Inferior parietal cortex (tissue), 1 donor: ENCODE results near the gene THSD4.
"Not testable (repeated sequence)": the region's sequence is repeated elsewhere in the genome, so short reads cannot be mapped to it uniquely, and the experiment has no call there.

Source experiments
- DNase-seq: peaks from one replicate; pipeline ENCODE4 v3.0.0-alpha.2; 2016; ENCODE audit errors: extremely low spot score

The THSD4 gene

GRCh38 chr15:71259866-71260265 is 144.6 kb downstream of the THSD4 start:
- DNase-seq: no peak

DNA sequence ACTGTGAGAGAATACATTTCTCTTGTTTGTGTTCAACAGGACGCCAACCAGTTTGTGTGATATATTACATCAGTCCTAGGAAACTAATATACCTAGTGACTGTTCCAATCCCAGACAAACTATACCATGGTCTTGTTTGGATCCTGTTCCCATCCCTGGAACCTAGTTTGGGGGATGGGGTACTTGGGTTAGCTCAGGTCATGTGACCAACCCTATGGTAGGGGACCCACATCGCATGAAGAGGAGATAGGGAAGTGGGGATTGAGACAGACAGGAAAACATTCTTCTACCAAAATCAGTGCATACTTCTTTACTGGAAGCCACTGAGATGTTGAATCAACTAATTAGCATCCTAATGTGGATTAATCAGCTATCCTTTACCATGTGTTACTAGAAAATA is 146.1 kb downstream of the THSD4 start:
- DNase-seq: no peak

- DNase-seq: no peak
These were observed 146.6 kb downstream of the THSD4 start for GRCh38 chr15:71261909-71262308.

- DNase-seq: no peak
These were observed 147.3 kb downstream of the THSD4 start for GRCh38 chr15:71262599-71262998.

DNA sequence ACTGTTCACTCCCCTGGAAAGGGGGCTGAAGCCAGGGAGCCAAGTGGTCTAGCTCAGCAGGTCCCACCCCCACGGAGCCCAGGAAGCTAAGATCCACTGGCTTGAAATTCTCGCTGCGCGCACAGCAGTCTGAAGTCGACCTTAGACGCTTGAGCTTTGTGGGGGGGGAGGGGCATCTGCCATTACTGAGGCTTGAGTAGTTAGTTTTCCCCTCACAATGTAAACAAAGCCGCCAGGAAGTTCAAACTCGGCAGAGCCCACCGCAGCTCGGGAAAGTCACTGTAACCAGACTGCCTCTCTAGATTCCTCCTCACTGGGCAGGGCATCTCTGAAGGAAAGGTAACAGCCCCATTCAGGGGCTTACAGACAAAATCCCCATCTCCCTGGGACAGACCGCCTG is 150.3 kb downstream of the THSD4 start:
- DNase-seq: not testable (repeated sequence)

DNA sequence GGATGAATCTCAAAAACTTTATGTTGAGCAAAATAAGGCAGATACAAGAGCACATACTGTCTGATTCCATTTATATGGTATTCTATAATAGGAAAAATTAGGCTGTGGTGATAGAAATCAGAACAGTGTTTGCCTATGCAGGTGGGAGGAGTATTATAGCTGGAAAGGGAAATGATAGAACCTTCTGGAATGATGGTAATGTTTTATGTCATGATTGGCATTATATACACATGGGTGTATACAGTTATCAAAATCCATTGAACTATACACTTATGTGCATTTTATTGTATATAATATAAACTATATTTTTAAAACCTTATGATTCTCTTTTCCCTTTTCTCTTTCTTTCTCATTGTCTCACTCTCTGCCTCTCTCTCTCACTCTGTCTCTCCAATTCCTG is 156.1 kb downstream of the THSD4 start:
- no peak for DNase-seq

DNA sequence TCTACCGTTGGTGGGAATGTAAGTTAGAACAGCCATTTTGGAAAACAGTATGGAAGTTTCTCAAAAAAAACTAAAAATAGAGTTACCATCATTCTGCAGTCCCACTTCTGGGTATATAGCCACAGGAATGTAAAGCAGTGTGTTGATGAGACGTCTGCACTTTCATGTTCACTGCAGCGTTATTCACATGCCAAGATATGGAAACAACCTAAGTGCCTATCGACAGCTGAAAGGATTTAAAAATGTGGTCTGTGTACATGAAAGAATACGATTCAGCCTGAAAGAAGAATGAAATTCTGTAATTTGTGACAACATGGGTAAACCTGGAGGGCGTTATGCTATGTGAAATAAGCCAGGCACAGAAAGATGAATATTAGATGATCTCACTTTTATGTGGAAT is 157.7 kb downstream of the THSD4 start:
- DNase-seq: no peak

- DNase-seq: no peak
These were observed 158.6 kb downstream of the THSD4 start for GRCh38 chr15:71273731-71274447.

DNA sequence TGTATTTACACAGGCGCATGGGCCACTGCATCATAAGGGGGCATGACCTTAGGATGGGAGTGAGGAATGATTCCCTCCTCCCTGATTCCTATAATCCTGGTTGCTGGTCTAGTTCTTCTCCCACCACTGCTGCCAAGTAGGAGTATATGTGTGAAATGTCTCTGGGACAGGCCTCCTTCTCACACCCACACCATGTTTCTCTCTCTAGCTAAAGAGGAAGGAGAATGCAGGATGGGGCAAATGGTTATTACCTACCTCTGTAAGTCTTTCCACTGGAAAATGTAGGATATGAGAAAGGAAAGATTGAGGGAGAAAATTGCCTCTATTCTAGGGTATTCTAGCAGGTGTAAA is 159.2 kb downstream of the THSD4 start:
- no peak for DNase-seq

- no peak for DNase-seq
These were observed 159.8 kb downstream of the THSD4 start for GRCh38 chr15:71275098-71275497.

- DNase-seq: no peak
These were observed 160.5 kb downstream of the THSD4 start for GRCh38 chr15:71275566-71276335.

DNA sequence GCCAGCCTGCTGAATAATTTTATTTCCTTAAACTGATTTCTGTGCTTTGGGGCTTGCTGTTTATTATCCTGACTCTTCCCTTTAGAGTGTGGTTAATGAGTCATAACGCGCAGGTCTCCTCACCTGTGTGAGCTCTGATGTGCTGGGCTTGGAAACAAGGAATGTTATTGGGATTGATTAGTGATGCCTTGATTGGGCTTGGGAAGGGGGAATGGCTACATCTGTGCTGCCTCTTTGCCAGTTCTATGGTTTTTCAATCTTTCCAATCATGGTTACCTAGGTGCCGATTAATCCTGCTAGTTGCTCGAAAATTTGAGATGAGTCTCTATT is 161.0 kb downstream of the THSD4 start:
- DNase-seq: no peak

DNA sequence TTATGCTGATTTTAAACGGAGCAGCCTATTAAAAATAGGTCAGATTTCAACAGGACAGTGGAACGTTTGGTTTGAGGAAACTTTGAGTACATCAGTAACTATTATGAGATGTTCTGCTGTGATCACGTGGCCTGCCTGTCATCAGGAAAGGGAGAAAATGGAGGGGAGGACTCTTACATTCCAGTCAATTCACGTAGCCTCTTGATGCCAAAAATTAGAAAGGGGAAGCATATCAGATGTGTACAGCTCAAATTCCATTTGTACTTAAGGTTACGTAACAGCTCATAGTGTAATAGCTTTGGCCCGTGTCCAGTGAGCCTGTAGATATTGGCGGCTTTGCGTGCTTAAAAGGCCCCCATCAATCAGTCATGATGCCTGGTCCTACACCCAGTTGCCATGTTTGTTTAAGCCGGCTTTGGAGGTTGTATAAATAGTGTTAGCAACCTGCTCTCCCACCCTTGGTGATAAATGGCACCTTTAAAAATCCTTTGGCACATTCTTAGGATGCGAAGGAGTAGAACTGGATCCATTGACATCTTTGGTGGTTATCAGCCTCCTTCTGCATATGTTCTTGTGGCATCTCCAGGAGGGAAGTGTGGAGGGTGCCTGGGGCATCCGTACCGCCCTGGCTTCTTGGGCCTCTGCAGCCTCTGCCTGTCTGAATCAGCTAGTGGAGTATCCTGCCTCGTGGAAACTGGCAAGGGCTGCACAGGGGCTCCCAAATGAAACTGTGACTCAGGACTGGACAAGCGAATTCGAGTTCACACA is 163.9 kb downstream of the THSD4 start:
- DNase-seq: no peak

DNA sequence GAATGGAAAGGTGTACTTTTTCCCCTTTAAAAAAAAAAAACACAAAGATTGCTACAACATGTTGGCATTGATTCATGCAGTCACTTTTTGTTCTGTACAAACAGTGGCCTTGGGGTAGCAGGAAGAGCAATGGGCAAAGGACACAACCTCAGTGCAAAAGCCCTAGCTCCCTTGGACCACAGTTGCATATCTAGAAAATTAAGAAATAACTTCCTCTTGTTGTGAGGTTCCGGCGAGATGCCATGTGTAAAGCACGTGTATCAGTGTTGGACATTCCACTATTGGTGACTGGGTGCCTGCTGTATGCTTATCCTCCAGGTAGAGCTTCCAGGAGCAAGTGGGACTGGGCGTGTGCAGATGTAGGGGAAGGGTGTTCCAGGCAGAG is 164.5 kb downstream of the THSD4 start:
- DNase-seq: no peak

GRCh38 chr15:71280206-71280605 is 164.9 kb downstream of the THSD4 start:
- DNase-seq: no peak

DNA sequence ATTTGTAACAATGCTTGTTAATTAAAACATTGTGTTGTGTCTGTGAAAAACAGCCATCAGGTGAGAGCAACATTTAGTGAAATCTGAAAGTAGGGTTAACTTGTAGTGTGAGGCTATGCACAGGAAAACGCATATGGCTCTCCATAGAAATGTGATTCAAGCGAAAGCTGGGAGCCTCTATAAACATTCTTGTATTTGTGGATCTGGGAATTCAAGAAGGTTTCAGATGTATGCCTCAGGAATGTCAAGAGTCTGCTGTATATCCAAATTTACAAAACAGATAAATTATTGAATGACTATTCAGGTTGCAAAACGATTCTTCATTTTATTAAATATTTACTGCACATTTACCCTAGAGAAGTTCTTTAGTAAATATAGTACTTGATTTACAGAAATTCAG is 166.0 kb downstream of the THSD4 start:
- no peak for DNase-seq

DNA sequence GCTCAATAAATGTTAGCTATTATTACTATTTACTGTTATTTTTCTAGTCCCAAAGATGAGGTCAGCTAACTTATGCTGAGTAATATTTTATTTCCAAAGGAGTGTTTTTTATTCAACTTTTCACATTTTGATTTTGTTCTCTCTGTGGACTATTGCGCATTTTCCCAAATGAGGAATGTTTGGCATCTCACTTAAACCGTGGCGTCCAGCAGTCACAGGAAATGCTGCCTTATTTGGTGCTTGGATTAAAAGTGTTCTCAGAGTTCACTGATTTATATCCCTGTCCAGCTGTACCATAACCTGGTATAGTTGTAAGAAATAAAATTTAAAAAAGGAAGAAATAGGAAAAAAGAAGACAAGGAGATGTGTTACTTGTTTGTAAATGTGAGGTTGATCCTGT is 166.8 kb downstream of the THSD4 start:
- no peak for DNase-seq

- DNase-seq: no peak
These were observed 173.2 kb downstream of the THSD4 start for GRCh38 chr15:71288348-71288955.

DNA sequence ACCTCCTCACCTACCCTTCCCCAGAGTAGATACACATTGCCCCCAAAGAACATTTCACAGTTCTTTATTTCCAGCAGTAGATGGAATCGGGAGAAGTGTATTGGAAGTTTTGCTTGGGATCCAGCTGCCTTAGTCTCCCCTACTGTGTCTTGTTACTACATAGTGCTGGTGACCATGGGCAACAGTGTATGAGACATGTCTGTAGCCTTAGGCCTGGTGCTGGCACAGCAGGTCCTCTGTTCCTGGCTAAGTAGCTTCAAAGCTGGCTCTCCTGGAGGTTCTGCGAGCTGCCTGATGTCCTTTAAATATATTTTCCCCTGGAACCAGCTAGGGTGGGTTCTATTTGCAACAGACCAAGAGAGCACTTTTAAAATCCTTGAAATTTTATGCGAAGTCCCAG is 174.7 kb downstream of the THSD4 start:
- no peak for DNase-seq

- no peak for DNase-seq
These were observed 175.8 kb downstream of the THSD4 start for GRCh38 chr15:71290881-71291635.

- no peak for DNase-seq
These were observed 176.5 kb downstream of the THSD4 start for GRCh38 chr15:71291723-71292122.

DNA sequence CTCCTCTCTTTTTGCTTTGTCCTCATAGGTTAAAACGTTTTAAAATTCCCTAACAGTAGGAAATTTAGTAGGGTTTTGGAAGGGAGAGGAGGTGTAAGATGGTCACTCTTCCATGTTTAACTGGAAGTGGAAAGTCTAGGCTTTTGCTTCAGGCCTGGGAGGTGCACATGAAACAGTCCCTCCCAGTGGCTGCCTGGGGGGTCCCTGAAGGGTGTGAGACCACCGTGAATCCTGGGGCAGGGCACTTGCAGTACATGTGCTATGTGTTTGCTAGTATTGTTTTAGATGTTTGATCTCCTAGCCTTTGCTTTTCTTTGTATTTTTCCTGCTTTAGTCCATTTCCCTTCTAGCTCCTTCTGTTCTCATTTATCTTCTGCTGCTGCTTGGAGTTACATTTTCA is 178.5 kb downstream of the THSD4 start:
- no peak for DNase-seq
